Measurements from ENCODE around the gene ALCAM. TPM values are rescaled to one million over a fixed set of nuclear protein-coding genes. Genes with fewer than 3 reads are reported as not detected.

The ALCAM gene
- total RNA-seq, 1 experiment from 2014 or later: 0.41 TPM

DNA sequence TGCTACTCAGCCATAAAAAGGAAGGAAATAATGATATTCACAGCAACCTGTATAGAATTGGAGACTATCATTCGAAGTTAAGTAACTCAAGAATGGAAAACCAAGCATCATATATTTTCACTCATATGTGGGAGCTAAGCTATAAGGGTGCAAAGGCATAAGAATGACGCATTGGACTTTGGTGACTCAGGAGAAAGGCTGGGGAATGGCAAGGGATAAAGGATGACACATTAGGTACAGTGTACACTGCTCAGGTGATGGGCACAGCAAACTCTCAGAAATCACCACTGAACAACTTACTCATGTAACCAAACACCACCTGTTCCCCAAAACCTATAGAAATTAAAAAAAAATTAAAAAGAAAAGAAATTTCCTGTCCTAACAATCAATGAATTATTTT lies 42.7 kb downstream of the ALCAM start:
- no peak for DNase-seq
- Mint-ChIP-seq H3K9me3 (ENCODE audit: unreplicated experiment) (no peaks in the 10 kb centered on the region), H3K27me3 (ENCODE audit: insufficient read depth, unreplicated experiment) (peaks cover 2% of the 10 kb centered on the region), H3K4me1 (ENCODE audit: low read depth, unreplicated experiment) (no peaks in the 10 kb centered on the region), H3K27ac (ENCODE audit: unreplicated experiment) (no peak overlapping the region), H3K36me3 (ENCODE audit: insufficient read depth, unreplicated experiment) (no peaks in the 10 kb centered on the region), H3K4me3 (ENCODE audit: unreplicated experiment) (no peak overlapping the region)
- no peaks in the 10 kb centered on the region for H3K4me1 ChIP-seq
- no peak overlapping the region for H3K4me3 ChIP-seq (ENCODE audit: low read depth, low read length)
- CTCF ChIA-PET: no interaction called here
- intact Hi-C loops (cut with micrococcal nuclease; ENCODE audit: unreplicated experiment): no loop called here
- no peaks in the 10 kb centered on the region for H3K9me3 ChIP-seq
- H3K36me3 ChIP-seq (ENCODE audit: control insufficient read depth, insufficient read depth, low read length): no peaks in the 10 kb centered on the region
- no TSS peak for BruUV-seq (replicated peaks)
- TF ChIP-seq, protein P1, sequence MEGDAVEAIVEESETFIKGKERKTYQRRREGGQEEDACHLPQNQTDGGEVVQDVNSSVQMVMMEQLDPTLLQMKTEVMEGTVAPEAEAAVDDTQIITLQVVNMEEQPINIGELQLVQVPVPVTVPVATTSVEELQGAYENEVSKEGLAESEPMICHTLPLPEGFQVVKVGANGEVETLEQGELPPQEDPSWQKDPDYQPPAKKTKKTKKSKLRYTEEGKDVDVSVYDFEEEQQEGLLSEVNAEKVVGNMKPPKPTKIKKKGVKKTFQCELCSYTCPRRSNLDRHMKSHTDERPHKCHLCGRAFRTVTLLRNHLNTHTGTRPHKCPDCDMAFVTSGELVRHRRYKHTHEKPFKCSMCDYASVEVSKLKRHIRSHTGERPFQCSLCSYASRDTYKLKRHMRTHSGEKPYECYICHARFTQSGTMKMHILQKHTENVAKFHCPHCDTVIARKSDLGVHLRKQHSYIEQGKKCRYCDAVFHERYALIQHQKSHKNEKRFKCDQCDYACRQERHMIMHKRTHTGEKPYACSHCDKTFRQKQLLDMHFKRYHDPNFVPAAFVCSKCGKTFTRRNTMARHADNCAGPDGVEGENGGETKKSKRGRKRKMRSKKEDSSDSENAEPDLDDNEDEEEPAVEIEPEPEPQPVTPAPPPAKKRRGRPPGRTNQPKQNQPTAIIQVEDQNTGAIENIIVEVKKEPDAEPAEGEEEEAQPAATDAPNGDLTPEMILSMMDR (IDR thresholded peaks at IDR 0.05; ENCODE audit: insufficient read depth in 1 of 2, low read depth in 1 of 2, low read length in 1 of 2, severe bottlenecking in 1 of 2, unreplicated experiment in 1 of 2): no peak
- H3K27me3 ChIP-seq (replicated peaks; ENCODE audit: control insufficient read depth, insufficient read depth, low read length): no peaks in the 10 kb centered on the region
- POLR2A ChIA-PET: no interaction called here

DNA sequence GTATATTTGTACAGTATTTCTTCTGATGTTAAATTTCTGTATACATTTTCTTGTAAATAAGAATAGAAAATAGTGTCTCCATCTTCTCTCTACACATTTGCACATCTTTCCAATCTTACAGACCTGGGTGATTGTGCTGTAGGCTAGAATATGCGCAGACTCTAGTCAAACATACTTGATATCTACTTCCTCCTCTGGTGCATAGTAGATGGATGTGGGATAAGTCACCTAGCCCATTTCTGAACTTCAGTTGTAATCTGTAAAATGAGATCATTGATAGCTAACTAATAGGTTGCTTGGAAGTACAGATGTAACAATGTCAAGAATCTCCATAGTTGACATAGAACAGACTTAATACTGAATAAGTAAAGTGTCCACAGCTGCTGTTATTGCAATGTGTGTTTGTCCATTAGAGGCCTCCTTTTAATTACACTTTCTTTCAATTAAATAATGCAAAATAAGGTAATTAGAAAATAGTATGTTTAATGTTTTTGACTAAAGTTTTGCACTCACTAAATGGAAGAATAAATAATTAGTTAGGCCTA lies 46.7 kb downstream of the ALCAM start:
- Mint-ChIP-seq H3K9me3 (ENCODE audit: unreplicated experiment) (no peaks in the 10 kb centered on the region), H3K36me3 (ENCODE audit: insufficient read depth, unreplicated experiment) (no peaks in the 10 kb centered on the region), H3K4me1 (ENCODE audit: low read depth, unreplicated experiment) (no peaks in the 10 kb centered on the region), H3K27ac (ENCODE audit: unreplicated experiment) (no peak overlapping the region), H3K27me3 (ENCODE audit: insufficient read depth, unreplicated experiment) (no peaks in the 10 kb centered on the region), H3K4me3 (ENCODE audit: unreplicated experiment) (no peak overlapping the region)
- CTCF ChIA-PET: no interaction called here
- no TSS peak for BruUV-seq (replicated peaks)
- no peaks in the 10 kb centered on the region for H3K4me1 ChIP-seq
- no peak for DNase-seq
- POLR2A ChIA-PET: no interaction called here
- intact Hi-C loops (cut with micrococcal nuclease; ENCODE audit: unreplicated experiment): no loop called here
- H3K27me3 ChIP-seq (replicated peaks; ENCODE audit: control insufficient read depth, insufficient read depth, low read length): no peaks in the 10 kb centered on the region
- TF ChIP-seq, protein P1 (IDR thresholded peaks at IDR 0.05; ENCODE audit: insufficient read depth in 1 of 2, low read depth in 1 of 2, low read length in 1 of 2, severe bottlenecking in 1 of 2, unreplicated experiment in 1 of 2): no peak
- no peaks in the 10 kb centered on the region for H3K36me3 ChIP-seq (ENCODE audit: control insufficient read depth, insufficient read depth, low read length)
- H3K9me3 ChIP-seq: no peaks in the 10 kb centered on the region
- no peak overlapping the region for H3K4me3 ChIP-seq (ENCODE audit: low read depth, low read length)

DNA sequence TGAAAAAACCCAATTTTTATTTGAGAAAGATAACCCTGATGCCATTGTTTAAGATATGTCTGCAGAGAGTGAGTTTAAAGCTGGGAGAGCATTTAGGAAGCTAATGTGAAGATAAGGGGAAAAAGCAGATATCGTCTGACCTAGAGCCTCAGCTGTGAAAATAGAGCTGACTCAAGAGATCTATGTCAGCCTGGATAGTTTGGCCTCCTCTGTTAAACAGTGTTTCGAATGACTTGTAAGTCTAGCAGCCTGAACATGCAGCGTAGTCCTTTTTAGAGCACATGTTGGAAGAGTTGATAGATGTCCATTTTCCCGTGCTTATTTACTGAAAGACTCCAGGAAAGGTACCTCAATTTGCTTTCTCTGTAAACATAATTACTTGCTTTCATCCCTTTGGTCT lies 48.1 kb downstream of the ALCAM start:
- H3K4me1 Mint-ChIP-seq (ENCODE audit: low read depth, unreplicated experiment): no peaks in the 10 kb centered on the region
- H3K27me3 Mint-ChIP-seq (ENCODE audit: insufficient read depth, unreplicated experiment): no peaks in the 10 kb centered on the region
- no peak overlapping the region for H3K4me3 ChIP-seq (ENCODE audit: low read depth, low read length)
- H3K4me3 Mint-ChIP-seq (ENCODE audit: unreplicated experiment): no peak overlapping the region
- H3K27me3 ChIP-seq (replicated peaks; ENCODE audit: control insufficient read depth, insufficient read depth, low read length): no peaks in the 10 kb centered on the region
- TF ChIP-seq, protein P1 (IDR thresholded peaks at IDR 0.05; ENCODE audit: insufficient read depth in 1 of 2, low read depth in 1 of 2, low read length in 1 of 2, severe bottlenecking in 1 of 2, unreplicated experiment in 1 of 2): no peak
- no peaks in the 10 kb centered on the region for H3K9me3 Mint-ChIP-seq (ENCODE audit: unreplicated experiment)
- no TSS peak for BruUV-seq (replicated peaks)
- no peaks in the 10 kb centered on the region for H3K9me3 ChIP-seq
- DNase-seq: no peak
- ChIA-PET CTCF (no interaction called here), POLR2A (no interaction called here)
- no peak overlapping the region for H3K27ac Mint-ChIP-seq (ENCODE audit: unreplicated experiment)
- H3K36me3 ChIP-seq (ENCODE audit: control insufficient read depth, insufficient read depth, low read length): no peaks in the 10 kb centered on the region
- no peaks in the 10 kb centered on the region for H3K4me1 ChIP-seq
- H3K36me3 Mint-ChIP-seq (ENCODE audit: insufficient read depth, unreplicated experiment): no peaks in the 10 kb centered on the region
- intact Hi-C loops (cut with micrococcal nuclease; ENCODE audit: unreplicated experiment): no loop called here
